GM23338 (cell line): ENCODE measurements around the gene GPC5.

Source experiments
- CREB1 ChIP-seq: fragments of 250-450 bp; sonication (Bioruptor Pico); IDR thresholded peaks from 2 replicates; pipeline ENCODE4 v1.5.0; 2020; ENCODE audit warnings: low read depth, mild to moderate bottlenecking, moderate library complexity
- CTCF ChIP-seq, 2 experiments: fragments of 200-600 bp in 1 of 2; sonication (generic) in 1 of 2; conservative IDR thresholded peaks; 2 replicates each; pipeline versions ENCODE4 v1.5.1 to v1.6.1; 2016 to 2017; ENCODE audit warnings: antibody characterized with exemption in 2 of 2, low read depth in 2 of 2, mild to moderate bottlenecking in 2 of 2, moderate library complexity in 1 of 2
- ETS1 ChIP-seq: IDR thresholded peaks from 2 replicates; pipeline ENCODE4 v1.6.1; 2016; ENCODE audit warnings: antibody characterized with exemption
- EZH2 ChIP-seq: fragments of 200-600 bp; sonication (generic); IDR thresholded peaks from one replicate; pipeline ENCODE4 v1.8.0; 2017; ENCODE audit warnings: antibody characterized with exemption, mild to moderate bottlenecking, low read depth; ENCODE audit not compliant: unreplicated experiment
- EZH2phosphoT487 ChIP-seq: fragments of 200-600 bp; sonication (generic); IDR thresholded peaks from one replicate; pipeline ENCODE4 v1.8.1; 2018; ENCODE audit warnings: antibody characterized with exemption; ENCODE audit not compliant: unreplicated experiment
- JUNB ChIP-seq: IDR thresholded peaks from one replicate; pipeline ENCODE4 v1.6.1; 2016; ENCODE audit warnings: antibody characterized with exemption; ENCODE audit not compliant: unreplicated experiment
- POLR2AphosphoS5 ChIP-seq: IDR thresholded peaks from 2 replicates; pipeline ENCODE4 v1.6.1; 2016; ENCODE audit warnings: antibody characterized with exemption, low read depth
- REST ChIP-seq: IDR thresholded peaks from one replicate; pipeline ENCODE4 v1.6.1; 2018; ENCODE audit warnings: antibody characterized with exemption; ENCODE audit not compliant: unreplicated experiment
- STAT1 ChIP-seq: IDR thresholded peaks from one replicate; pipeline ENCODE4 v1.6.1; 2016; ENCODE audit warnings: antibody characterized with exemption; ENCODE audit not compliant: unreplicated experiment
- ZNF114 ChIP-seq: fragments of 250-450 bp; sonication (Bioruptor Pico); IDR thresholded peaks from 2 replicates; pipeline ENCODE4 v1.5.0; 2020; ENCODE audit warnings: mild to moderate bottlenecking, moderate library complexity
- ZNF331 ChIP-seq: fragments of 250-450 bp; sonication (Bioruptor Pico); IDR thresholded peaks from 2 replicates; pipeline ENCODE4 v1.5.0; 2020; ENCODE audit warnings: low read depth, mild to moderate bottlenecking, moderate library complexity
- ZNF462 ChIP-seq: fragments of 250-450 bp; sonication (Bioruptor Pico); IDR thresholded peaks from 2 replicates; pipeline ENCODE4 v1.5.0; 2020; ENCODE audit warnings: mild to moderate bottlenecking, moderate library complexity

GRCh38 chr13:92900446-92900845 is 1502.0 kb downstream of the GPC5 start:
- no peak for TF ChIP-seq EZH2
- no peak for TF ChIP-seq CTCF (conservative IDR thresholded peaks at IDR 0.05; ENCODE audit: low read depth in 2 of 2)
- TF ChIP-seq EZH2phosphoT487, result no peak
- no peak for TF ChIP-seq CREB1
- TF ChIP-seq REST, result no peak
- TF ChIP-seq POLR2AphosphoS5, result no peak
- no peak for TF ChIP-seq ZNF114
- TF ChIP-seq JUNB, result no peak
- TF ChIP-seq STAT1, result no peak
- no peak for TF ChIP-seq ETS1
- TF ChIP-seq ZNF462, result no peak
- no peak for TF ChIP-seq ZNF331
